ENCODE results near the gene OR8K3. TPM values are rescaled to one million over a fixed set of nuclear protein-coding genes. Genes with fewer than 3 reads are reported as not detected.

OR8K3 gene
- total RNA-seq, result not detected

- H3K4me1 Mint-ChIP-seq, result no peaks in the 10 kb centered on the region
- ATAC-seq (no peak), DNase-seq (no peak)
- CTCF ChIA-PET, result no interaction called here
- peaks cover 10% of the 10 kb centered on the region for H3K9me3 Mint-ChIP-seq (ENCODE audit: low read depth)
- no peak within 1 kb of the TSS for H3K27ac Mint-ChIP-seq
- H3K27me3 Mint-ChIP-seq, result no peaks in the 10 kb centered on the region
- H3K36me3 Mint-ChIP-seq, result no peaks in the 10 kb centered on the region
- no peak within 1 kb of the TSS for H3K4me3 Mint-ChIP-seq
Observed at GRCh38 chr11:56314844-56315243, at the start of gene OR8K3. TSS of gene OR8K3 (plus strand) at chr11:56315144. CDS start at chr11:56318307, 3,163 bp downstream.

GRCh38 chr11:56271092-56271491 lies 43.9 kb upstream of the OR8K3 start:
- Mint-ChIP-seq H3K27ac (no peak overlapping the region), H3K4me3 (no peak overlapping the region), H3K27me3 (no peaks in the 10 kb centered on the region), H3K9me3 (ENCODE audit: low read depth) (peaks cover 5% of the 10 kb centered on the region), H3K36me3 (no peaks in the 10 kb centered on the region), H3K4me1 (no peaks in the 10 kb centered on the region)
- ATAC-seq (no peak), DNase-seq (no peak)
- CTCF ChIA-PET, result no interaction called here

- H3K36me3 Mint-ChIP-seq, result no peaks in the 10 kb centered on the region
- H3K4me3 Mint-ChIP-seq, result no peak within 1 kb of the TSS
- H3K9me3 Mint-ChIP-seq (ENCODE audit: low read depth), result peaks cover 2% of the 10 kb centered on the region
- DNase-seq (no peak), ATAC-seq (no peak)
- no peak within 1 kb of the TSS for H3K27ac Mint-ChIP-seq
- H3K4me1 Mint-ChIP-seq, result no peaks in the 10 kb centered on the region
- no peaks in the 10 kb centered on the region for H3K27me3 Mint-ChIP-seq
- CTCF ChIA-PET, result no interaction called here
Observed at GRCh38 chr11:56273854-56274253, 41.1 kb upstream of the OR8K3 start, which contains the start of gene OR5T1. TSS of gene OR5T1 (plus strand) at chr11:56274154. CDS start at chr11:56275639, 1,485 bp downstream.

GRCh38 chr11:56292154-56292553 lies 22.8 kb upstream of the OR8K3 start, which contains the start of gene OR8H1:
TSS of gene OR8H1 (minus strand) at chr11:56292254. CDS start at chr11:56291062, 1,192 bp downstream.
- H3K4me1 Mint-ChIP-seq, result no peaks in the 10 kb centered on the region
- DNase-seq (no peak), ATAC-seq (no peak)
- H3K27me3 Mint-ChIP-seq, result no peaks in the 10 kb centered on the region
- CTCF ChIA-PET, result no interaction called here
- no peaks in the 10 kb centered on the region for H3K36me3 Mint-ChIP-seq
- H3K4me3 Mint-ChIP-seq, result no peak within 1 kb of the TSS
- peaks cover 16% of the 10 kb centered on the region for H3K9me3 Mint-ChIP-seq (ENCODE audit: low read depth)
- no peak within 1 kb of the TSS for H3K27ac Mint-ChIP-seq

- Mint-ChIP-seq H3K36me3 (no peaks in the 10 kb centered on the region), H3K4me1 (no peaks in the 10 kb centered on the region), H3K9me3 (ENCODE audit: low read depth) (peaks cover 11% of the 10 kb centered on the region), H3K4me3 (no peak overlapping the region), H3K27ac (no peak overlapping the region), H3K27me3 (no peaks in the 10 kb centered on the region)
- CTCF ChIA-PET, result no interaction called here
- DNase-seq (no peak), ATAC-seq (no peak)
Observed at GRCh38 chr11:56296898-56297297, 18.0 kb upstream of the OR8K3 start.

GRCh38 chr11:56307836-56308235 lies 7.1 kb upstream of the OR8K3 start:
- Mint-ChIP-seq H3K4me1 (no peaks in the 10 kb centered on the region), H3K27ac (no peak overlapping the region), H3K9me3 (ENCODE audit: low read depth) (peaks cover 7% of the 10 kb centered on the region), H3K27me3 (no peaks in the 10 kb centered on the region), H3K4me3 (no peak overlapping the region), H3K36me3 (no peaks in the 10 kb centered on the region)
- CTCF ChIA-PET, result no interaction called here
- no peak for DNase-seq
- no peak for ATAC-seq

- CTCF ChIA-PET, result no interaction called here
Observed at GRCh38 chr11:56331861-56332491, 17.0 kb downstream of the OR8K3 start.

GRCh38 chr11:56333156-56333555 lies 18.2 kb downstream of the OR8K3 start:
- CTCF ChIA-PET, result no interaction called here
- DNase-seq, result no peak
- H3K27me3 Mint-ChIP-seq, result no peaks in the 10 kb centered on the region
- peaks cover 9% of the 10 kb centered on the region for H3K9me3 Mint-ChIP-seq (ENCODE audit: low read depth)
- no peak overlapping the region for H3K27ac Mint-ChIP-seq
- H3K36me3 Mint-ChIP-seq, result no peaks in the 10 kb centered on the region
- no peak overlapping the region for H3K4me3 Mint-ChIP-seq
- H3K4me1 Mint-ChIP-seq, result no peaks in the 10 kb centered on the region
- no peak for ATAC-seq

More at GRCh38 chr11:56331861-56332491, 17.0 kb downstream of the OR8K3 start:
- H3K4me3 Mint-ChIP-seq, result no peak overlapping the region
- no peaks in the 10 kb centered on the region for H3K27me3 Mint-ChIP-seq
- peaks cover 4% of the 10 kb centered on the region for H3K9me3 Mint-ChIP-seq (ENCODE audit: low read depth)
- H3K4me1 Mint-ChIP-seq, result no peaks in the 10 kb centered on the region
- H3K27ac Mint-ChIP-seq, result no peak overlapping the region
- DNase-seq (no peak), ATAC-seq (no peak)
- H3K36me3 Mint-ChIP-seq, result no peaks in the 10 kb centered on the region

GRCh38 chr11:56340289-56340688 lies 25.3 kb downstream of the OR8K3 start:
- no peak for DNase-seq
- ATAC-seq, result no peak
- Mint-ChIP-seq H3K9me3 (ENCODE audit: low read depth) (peaks cover 14% of the 10 kb centered on the region), H3K27me3 (no peaks in the 10 kb centered on the region), H3K4me1 (no peaks in the 10 kb centered on the region), H3K27ac (no peak overlapping the region), H3K36me3 (no peaks in the 10 kb centered on the region), H3K4me3 (no peak overlapping the region)
- CTCF ChIA-PET, result no interaction called here

GRCh38 chr11:56345739-56346138 lies 30.8 kb downstream of the OR8K3 start, which contains the start of gene OR8K1:
TSS of gene OR8K1 (plus strand) at chr11:56346039. CDS start at chr11:56346039, 0 bp downstream.
- H3K9me3 Mint-ChIP-seq (ENCODE audit: low read depth), result peaks cover 13% of the 10 kb centered on the region

GRCh38 chr11:56353991-56354390 lies 39.0 kb downstream of the OR8K3 start, which contains the start of gene OR8J1:
TSS of gene OR8J1 (plus strand) at chr11:56354291. CDS start at chr11:56360247, 5,956 bp downstream.
- Mint-ChIP-seq H3K27me3 (no peaks in the 10 kb centered on the region), H3K36me3 (no peaks in the 10 kb centered on the region), H3K4me3 (no peak within 1 kb of the TSS), H3K4me1 (no peaks in the 10 kb centered on the region), H3K27ac (no peak within 1 kb of the TSS), H3K9me3 (ENCODE audit: low read depth) (peaks cover 3% of the 10 kb centered on the region)
- ATAC-seq (no peak), DNase-seq (no peak)
- CTCF ChIA-PET, result no interaction called here

More at GRCh38 chr11:56345739-56346138, 30.8 kb downstream of the OR8K3 start, which contains the start of gene OR8K1:
- Mint-ChIP-seq H3K4me1 (no peaks in the 10 kb centered on the region), H3K4me3 (no peak within 1 kb of the TSS), H3K27ac (no peak within 1 kb of the TSS), H3K27me3 (no peaks in the 10 kb centered on the region), H3K36me3 (no peaks in the 10 kb centered on the region)
- ATAC-seq (no peak), DNase-seq (no peak)
- CTCF ChIA-PET, result no interaction called here

Other genes with a start within 250 kb of the OR8K3 start
- not detected for gene OR8I2, start 221.8 kb upstream of the OR8K3 start, total RNA-seq
- gene OR8H2, start 211.5 kb upstream of the OR8K3 start, total RNA-seq, result not detected
- gene OR8H3, start 192.8 kb upstream of the OR8K3 start, total RNA-seq, result not detected
- gene OR8J3, start 174.9 kb upstream of the OR8K3 start, total RNA-seq, result not detected
- not detected for gene OR8K5, start 154.8 kb upstream of the OR8K3 start, total RNA-seq
- gene OR5J2, start 138.5 kb upstream of the OR8K3 start, total RNA-seq, result not detected
- not detected for gene OR5T2, start 80.9 kb upstream of the OR8K3 start, total RNA-seq
- gene OR5T3, start 62.9 kb upstream of the OR8K3 start, total RNA-seq, result not detected
- not detected for gene OR5T1, start 41.0 kb upstream of the OR8K3 start, total RNA-seq
- gene OR8H1, start 22.9 kb upstream of the OR8K3 start, total RNA-seq, result not detected
- gene OR8K1, start 30.9 kb downstream of the OR8K3 start, total RNA-seq, result not detected
- gene OR8J1, start 39.1 kb downstream of the OR8K3 start, total RNA-seq, result not detected
- not detected for gene OR8U1, start 60.5 kb downstream of the OR8K3 start, total RNA-seq
- not detected for gene OR5AL1, start 97.6 kb downstream of the OR8K3 start, total RNA-seq
- gene OR5M3, start 158.2 kb downstream of the OR8K3 start, total RNA-seq, result not detected
- not detected for gene OR5M8, start 176.2 kb downstream of the OR8K3 start, total RNA-seq
- not detected for gene OR5M11, start 228.1 kb downstream of the OR8K3 start, total RNA-seq

Data from activated CD8-positive, alpha-beta memory T cell treated with anti-CD3 and anti-CD28 coated beads, Interleukin-2, amount 10 ng/mL, durations not matched to agents 7 days and 5 days (primary cell).